Lower leg skin (tissue), 4 donors: ENCODE results near the gene SQSTM1. TPM values are rescaled to one million over a fixed set of nuclear protein-coding genes. Genes with fewer than 3 reads are reported as not detected.
"Not testable (repeated sequence)": the region's sequence is repeated elsewhere in the genome, so short reads cannot be mapped to it uniquely, and the experiment has no call there.

ENCODE experiments used
- DNase-seq, 2 donors: peaks; one replicate each; pipeline ENCODE4 v3.0.0-alpha.2; 2019; ENCODE audit warnings: low spot score in 2 of 2
- H3K4me3 ChIP-seq: fragments of 200-600 bp; sonication (generic); 2 replicates; pipeline ENCODE4 v1.5.1; 2017; ENCODE audit warnings: mild to moderate bottlenecking, low read depth; ENCODE audit not compliant: poor library complexity, severe bottlenecking
- CTCF ChIP-seq, 3 donors: fragments of 450-650 bp; IDR thresholded peaks; one replicate each; pipeline ENCODE4 v1.5.1; 2016; ENCODE audit warnings: antibody characterized with exemption in 3 of 3, mild to moderate bottlenecking in 3 of 3, moderate library complexity in 2 of 3
- POLR2A ChIP-seq, 2 donors: fragments of 450-650 bp; IDR thresholded peaks; one replicate each; pipeline ENCODE4 v1.6.1; 2016 to 2017; ENCODE audit warnings: antibody characterized with exemption in 2 of 2, mild to moderate bottlenecking in 1 of 2, moderate library complexity in 1 of 2
- WGBS, 2 donors: methylation state at CpG; one replicate each; pipeline ENCODE4 v1.1.5; 2018; 5-methylcytosine and 5-hydroxymethylcytosine counted together
- intact Hi-C: fragments of 100-400 bp; cut with DNase I; formaldehyde crosslinking; loops from one replicate; pipeline ENCODE4 v1.15.0; 2023; ENCODE audit warnings: low total_unique reads
- total RNA-seq, 4 donors: library from RNA; depleted of rRNA; stranded (reverse); fragments of >200 nt; gene quantifications; one replicate each; pipeline ENCODE4 v1.1.0, GENCODE V29; 2016

SQSTM1 gene
- total RNA-seq, 4 donors from 2014 or later: 263 to 508 (median 298) TPM

GRCh38 chr5:179781846-179782245 lies 38.9 kb upstream of the SQSTM1 start:
- WGBS, 2 donors: 90 to 97% methylated on average over 4 of the region's 4 CpGs

GRCh38 chr5:179783128-179783527 lies 37.6 kb upstream of the SQSTM1 start:
- intact Hi-C loops: no loop called here
- TF ChIP-seq POLR2A (IDR thresholded peaks at IDR 0.05) (no peak), CTCF (IDR thresholded peaks at IDR 0.05) (no peak)
- DNase-seq: no peak
- 92 to 95% methylated on average over 9 of the region's 9 CpGs for WGBS, 2 donors
- no peak overlapping the region for H3K4me3 ChIP-seq

More at GRCh38 chr5:179781846-179782245, 38.9 kb upstream of the SQSTM1 start:
- H3K4me3 ChIP-seq: no peak overlapping the region
- intact Hi-C loops: no loop called here
- TF ChIP-seq CTCF (IDR thresholded peaks at IDR 0.05) (no peak), POLR2A (IDR thresholded peaks at IDR 0.05) (no peak)
- no peak for DNase-seq

DNA sequence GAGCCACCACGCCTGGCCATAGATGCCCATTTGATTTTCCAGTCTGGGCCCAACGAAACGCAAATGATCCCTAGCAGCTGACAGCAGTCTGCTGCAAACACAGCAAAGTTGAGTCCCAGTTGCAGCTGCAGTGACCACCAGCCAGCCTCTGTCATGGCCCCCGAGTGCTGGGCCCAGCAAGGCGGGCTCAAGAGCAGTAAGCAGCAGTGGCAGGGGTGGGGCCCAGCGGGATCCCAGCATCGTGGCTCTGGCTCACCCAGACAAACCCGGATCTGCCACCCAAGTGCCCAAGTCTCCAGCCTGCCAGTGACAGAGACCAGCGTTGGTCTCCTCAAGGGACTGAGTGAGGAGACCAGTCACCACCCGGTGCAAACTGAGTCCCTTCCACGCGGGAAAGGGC lies 33.8 kb upstream of the SQSTM1 start:
- WGBS, 2 donors: 85 to 92% methylated on average over 6 to 12 of the region's 12 CpGs
- no peak overlapping the region for H3K4me3 ChIP-seq
- no peak for TF ChIP-seq CTCF (IDR thresholded peaks at IDR 0.05)
- no peak for TF ChIP-seq POLR2A (IDR thresholded peaks at IDR 0.05)
- intact Hi-C loops: no loop called here
- no peak for DNase-seq

DNA sequence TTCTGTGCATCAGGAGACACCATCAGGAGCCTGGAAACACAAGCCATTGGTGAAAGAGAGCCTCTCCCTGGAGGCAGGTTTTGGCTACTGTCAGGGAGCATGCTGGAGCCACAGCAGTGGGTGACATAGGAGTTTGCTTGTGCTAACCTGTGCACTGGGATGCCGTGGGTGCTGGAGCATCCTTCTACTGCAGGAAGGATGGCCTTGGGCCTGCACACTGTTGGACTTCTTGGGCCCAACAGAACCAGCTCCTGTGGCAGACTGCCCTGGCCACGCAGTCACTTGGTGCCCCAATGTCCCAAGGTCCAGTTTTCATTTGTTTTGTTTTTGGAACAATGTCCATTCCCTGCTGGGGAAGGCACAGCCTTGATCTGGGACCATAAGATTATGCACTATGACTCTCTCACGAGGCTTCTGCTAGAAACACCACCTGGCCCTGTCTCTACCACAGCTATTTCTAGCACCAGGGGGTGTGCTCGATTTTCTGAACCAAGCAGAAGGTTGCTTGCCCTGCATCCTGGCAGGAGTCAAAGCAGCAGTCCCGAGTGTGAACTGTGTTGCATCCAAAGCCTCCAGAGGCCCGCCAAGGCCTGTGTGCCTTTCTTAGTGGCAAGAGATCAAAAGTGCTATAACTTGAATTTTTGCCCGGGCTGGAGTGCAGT lies 32.4 kb upstream of the SQSTM1 start:
- intact Hi-C loops: no loop called here
- 88 to 93% methylated on average over 7 of the region's 7 CpGs for WGBS, 2 donors
- no peak for DNase-seq
- H3K4me3 ChIP-seq: no peak overlapping the region
- TF ChIP-seq POLR2A (IDR thresholded peaks at IDR 0.05) (no peak), CTCF (IDR thresholded peaks at IDR 0.05) (no peak)

GRCh38 chr5:179789278-179789677 lies 31.4 kb upstream of the SQSTM1 start:
- DNase-seq, H3K4me3 ChIP-seq, intact Hi-C loops: not testable (repeated sequence)
- WGBS, 2 donors: 92 to 96% methylated on average over 9 of the region's 9 CpGs

- no peak for TF ChIP-seq POLR2A (IDR thresholded peaks at IDR 0.05)
- no peak for TF ChIP-seq CTCF (IDR thresholded peaks at IDR 0.05)
- DNase-seq: no peak
- WGBS, 2 donors: 46 to 54% methylated on average over 11 to 14 of the region's 15 CpGs
Measured at GRCh38 chr5:179791881-179792611, 28.7 kb upstream of the SQSTM1 start.

More at GRCh38 chr5:179791881-179792611, 28.7 kb upstream of the SQSTM1 start:
- no peak overlapping the region for H3K4me3 ChIP-seq
- intact Hi-C loops: no loop called here
